ENCODE measurements around the gene MTFR1L. TPM values are rescaled to one million over a fixed set of nuclear protein-coding genes. Genes with fewer than 3 reads are reported as not detected.

Gene MTFR1L
- polyA plus RNA-seq, 1 of the 3 experiments (the other 2 are of a cell fraction), result 53.6 TPM

DNA sequence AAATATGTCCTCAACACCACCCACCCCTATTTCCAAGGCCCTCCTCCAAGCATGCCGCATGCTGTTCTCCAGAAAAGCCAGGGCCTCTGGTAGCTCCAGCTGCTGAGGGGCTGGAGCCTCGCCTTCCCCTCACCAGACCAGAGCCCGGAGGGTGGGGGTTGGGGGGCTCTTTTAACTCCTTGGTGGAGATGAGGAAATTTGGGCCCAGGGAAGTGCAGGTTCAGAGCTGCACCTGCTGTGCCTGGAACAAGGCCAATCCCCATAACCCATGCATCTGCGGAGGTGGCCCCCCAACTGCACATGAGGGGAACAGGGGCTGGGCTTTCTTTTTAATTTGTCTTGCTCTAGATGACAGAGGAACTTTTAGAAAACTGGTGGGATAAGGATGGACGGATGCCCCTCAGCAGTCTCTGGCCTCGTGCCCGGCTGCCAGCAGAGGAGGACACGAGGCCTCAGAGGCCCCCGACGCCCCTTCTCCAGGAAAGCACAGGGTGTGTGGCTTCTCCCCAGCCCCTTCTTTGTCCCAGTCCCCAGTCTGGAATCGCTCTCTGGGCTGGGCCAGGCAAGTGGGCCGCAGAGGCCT is 20.3 kb upstream of the MTFR1L start:
- Histone ChIP-seq H3K4me2 (peak overlapping the region; percentile 67; the same call in 1 of the 2 replicates), H3K9ac (peak overlapping the region; percentile 65), H3K79me2 (ENCODE audit: insufficient read depth) (peaks cover 24% of the 10 kb centered on the region; the same call in 1 of the 2 replicates), H2AFZ (ENCODE audit: low read depth) (peak overlapping the region; percentile 89; the same call in 1 of the 2 replicates), H3K27me3 (ENCODE audit: insufficient read depth) (no peaks in the 10 kb centered on the region), H3K9me2 (no peaks in the 10 kb centered on the region), H3K9me3 (no peaks in the 10 kb centered on the region), H3K4me3 (ENCODE audit: low read depth in 2 of 2, low read length in 1 of 2) (peak overlapping the region; percentile 49 to 55; a peak in 3 of 4 replicates), H3K36me3 (replicated peaks in 1 of 2; ENCODE audit: control insufficient read depth in 1 of 2, insufficient read depth in 2 of 2, low read length in 1 of 2) (no peaks in the 10 kb centered on the region), H3F3A (replicated peaks; ENCODE audit: insufficient read depth) (peaks cover 13% of the 10 kb centered on the region), H4K20me1 (ENCODE audit: insufficient read depth) (no peaks in the 10 kb centered on the region), H3K27ac (ENCODE audit: low read depth in 2 of 2, low read length in 1 of 2) (peak overlapping the region; percentile 47 to 87; a peak in 3 of 4 replicates), H3K4me1 (ENCODE audit: control insufficient read depth in 1 of 2, insufficient read depth in 2 of 2, low read depth in 1 of 2, low read length in 1 of 2) (peaks cover 0 to 35% of the 10 kb centered on the region in 2 experiments; a peak in 3 of 4 replicates)
- ChIA-PET CTCF (interaction anchor here (0.7 to 3.6 kb wide), 15 partner anchors 11 to 227 kb away, joined by 3 to 26 read pairs (median 4); partner anchors contain the start of genes MAN1C1 and PAQR7), POLR2A (interaction anchor here (1.0 to 1.3 kb wide), 3 partner anchors 10 to 191 kb away, joined by 3 to 7 read pairs (median 4); no protein-coding TSS in a partner anchor)
- peak; percentile 43 for DNase-seq
- 46% methylated on average over 9 of the region's 12 CpGs for WGBS (ENCODE audit: low lambda C conversion rate)
- TF ChIP-seq ELF1 (IDR thresholded peaks at IDR 0.05) (no peak), JUND (IDR thresholded peaks at IDR 0.05) (no peak), SIN3A (IDR thresholded peaks at IDR 0.05; ENCODE audit: borderline replicate concordance, low read depth, low read length) (no peak), POLR2AphosphoS5 (IDR thresholded peaks at IDR 0.05; ENCODE audit: low read depth, low read length) (no peak), GABPA (IDR thresholded peaks at IDR 0.05; ENCODE audit: low read depth) (no peak), RXRA (IDR thresholded peaks at IDR 0.05; ENCODE audit: borderline replicate concordance, low read depth) (no peak), TAF1 (IDR thresholded peaks at IDR 0.05; ENCODE audit: borderline replicate concordance, low read depth, low read length) (no peak), NFIC (IDR thresholded peaks at IDR 0.05; ENCODE audit: borderline replicate concordance) (no peak), TCF12 (IDR thresholded peaks at IDR 0.05) (no peak), NRF1 (IDR thresholded peaks at IDR 0.05; ENCODE audit: low read depth, low read length) (no peak), RAD21 (IDR thresholded peaks at IDR 0.05; ENCODE audit: low read length) (no peak), EP300 (IDR thresholded peaks at IDR 0.05; ENCODE audit: borderline replicate concordance in 1 of 2, low read depth in 1 of 2, low read length in 1 of 2) (no peak), MXI1 (IDR thresholded peaks at IDR 0.05; ENCODE audit: low read depth, low read length) (no peak), FOXM1 (IDR thresholded peaks at IDR 0.05; ENCODE audit: low read depth) (no peak), MEF2A (IDR thresholded peaks at IDR 0.05; ENCODE audit: borderline replicate concordance, low read depth) (no peak)
- TF ChIP-seq, protein P1, sequence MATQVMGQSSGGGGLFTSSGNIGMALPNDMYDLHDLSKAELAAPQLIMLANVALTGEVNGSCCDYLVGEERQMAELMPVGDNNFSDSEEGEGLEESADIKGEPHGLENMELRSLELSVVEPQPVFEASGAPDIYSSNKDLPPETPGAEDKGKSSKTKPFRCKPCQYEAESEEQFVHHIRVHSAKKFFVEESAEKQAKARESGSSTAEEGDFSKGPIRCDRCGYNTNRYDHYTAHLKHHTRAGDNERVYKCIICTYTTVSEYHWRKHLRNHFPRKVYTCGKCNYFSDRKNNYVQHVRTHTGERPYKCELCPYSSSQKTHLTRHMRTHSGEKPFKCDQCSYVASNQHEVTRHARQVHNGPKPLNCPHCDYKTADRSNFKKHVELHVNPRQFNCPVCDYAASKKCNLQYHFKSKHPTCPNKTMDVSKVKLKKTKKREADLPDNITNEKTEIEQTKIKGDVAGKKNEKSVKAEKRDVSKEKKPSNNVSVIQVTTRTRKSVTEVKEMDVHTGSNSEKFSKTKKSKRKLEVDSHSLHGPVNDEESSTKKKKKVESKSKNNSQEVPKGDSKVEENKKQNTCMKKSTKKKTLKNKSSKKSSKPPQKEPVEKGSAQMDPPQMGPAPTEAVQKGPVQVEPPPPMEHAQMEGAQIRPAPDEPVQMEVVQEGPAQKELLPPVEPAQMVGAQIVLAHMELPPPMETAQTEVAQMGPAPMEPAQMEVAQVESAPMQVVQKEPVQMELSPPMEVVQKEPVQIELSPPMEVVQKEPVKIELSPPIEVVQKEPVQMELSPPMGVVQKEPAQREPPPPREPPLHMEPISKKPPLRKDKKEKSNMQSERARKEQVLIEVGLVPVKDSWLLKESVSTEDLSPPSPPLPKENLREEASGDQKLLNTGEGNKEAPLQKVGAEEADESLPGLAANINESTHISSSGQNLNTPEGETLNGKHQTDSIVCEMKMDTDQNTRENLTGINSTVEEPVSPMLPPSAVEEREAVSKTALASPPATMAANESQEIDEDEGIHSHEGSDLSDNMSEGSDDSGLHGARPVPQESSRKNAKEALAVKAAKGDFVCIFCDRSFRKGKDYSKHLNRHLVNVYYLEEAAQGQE (IDR thresholded peaks at IDR 0.05; ENCODE audit: low read depth, low read length), result no peak
- TF ChIP-seq, protein P2, sequence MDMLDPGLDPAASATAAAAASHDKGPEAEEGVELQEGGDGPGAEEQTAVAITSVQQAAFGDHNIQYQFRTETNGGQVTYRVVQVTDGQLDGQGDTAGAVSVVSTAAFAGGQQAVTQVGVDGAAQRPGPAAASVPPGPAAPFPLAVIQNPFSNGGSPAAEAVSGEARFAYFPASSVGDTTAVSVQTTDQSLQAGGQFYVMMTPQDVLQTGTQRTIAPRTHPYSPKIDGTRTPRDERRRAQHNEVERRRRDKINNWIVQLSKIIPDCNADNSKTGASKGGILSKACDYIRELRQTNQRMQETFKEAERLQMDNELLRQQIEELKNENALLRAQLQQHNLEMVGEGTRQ (IDR thresholded peaks at IDR 0.05; ENCODE audit: borderline replicate concordance, low read depth, low read length), result no peak
- TF ChIP-seq, protein P3, sequence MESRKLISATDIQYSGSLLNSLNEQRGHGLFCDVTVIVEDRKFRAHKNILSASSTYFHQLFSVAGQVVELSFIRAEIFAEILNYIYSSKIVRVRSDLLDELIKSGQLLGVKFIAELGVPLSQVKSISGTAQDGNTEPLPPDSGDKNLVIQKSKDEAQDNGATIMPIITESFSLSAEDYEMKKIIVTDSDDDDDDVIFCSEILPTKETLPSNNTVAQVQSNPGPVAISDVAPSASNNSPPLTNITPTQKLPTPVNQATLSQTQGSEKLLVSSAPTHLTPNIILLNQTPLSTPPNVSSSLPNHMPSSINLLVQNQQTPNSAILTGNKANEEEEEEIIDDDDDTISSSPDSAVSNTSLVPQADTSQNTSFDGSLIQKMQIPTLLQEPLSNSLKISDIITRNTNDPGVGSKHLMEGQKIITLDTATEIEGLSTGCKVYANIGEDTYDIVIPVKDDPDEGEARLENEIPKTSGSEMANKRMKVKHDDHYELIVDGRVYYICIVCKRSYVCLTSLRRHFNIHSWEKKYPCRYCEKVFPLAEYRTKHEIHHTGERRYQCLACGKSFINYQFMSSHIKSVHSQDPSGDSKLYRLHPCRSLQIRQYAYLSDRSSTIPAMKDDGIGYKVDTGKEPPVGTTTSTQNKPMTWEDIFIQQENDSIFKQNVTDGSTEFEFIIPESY (IDR thresholded peaks at IDR 0.05; ENCODE audit: borderline replicate concordance, low read depth), result no peak
- TF ChIP-seq, protein P4, sequence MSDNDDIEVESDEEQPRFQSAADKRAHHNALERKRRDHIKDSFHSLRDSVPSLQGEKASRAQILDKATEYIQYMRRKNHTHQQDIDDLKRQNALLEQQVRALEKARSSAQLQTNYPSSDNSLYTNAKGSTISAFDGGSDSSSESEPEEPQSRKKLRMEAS (IDR thresholded peaks at IDR 0.05; ENCODE audit: low read depth), result no peak
